OCI-LY1 (cell line): ENCODE data around the gene DPH7.

Experiments used
- EZH2 ChIP-seq: fragments of 200-600 bp; sonication (generic), shearing (Covaris generic); IDR thresholded peaks from 2 replicates; pipeline ENCODE4 v1.8.0; 2017; ENCODE audit warnings: borderline replicate concordance, mixed run types, mild to moderate bottlenecking, antibody characterized with exemption, low read length, moderate library complexity, mixed read lengths
- TF ChIP-seq, protein P1 (sequence below): fragments of 200-600 bp; sonication (generic), shearing (Covaris generic); IDR thresholded peaks from 2 replicates; pipeline ENCODE4 v1.5.1; 2017; ENCODE audit warnings: mild to moderate bottlenecking, antibody characterized with exemption, low read length, moderate library complexity, mixed read lengths

DNA sequence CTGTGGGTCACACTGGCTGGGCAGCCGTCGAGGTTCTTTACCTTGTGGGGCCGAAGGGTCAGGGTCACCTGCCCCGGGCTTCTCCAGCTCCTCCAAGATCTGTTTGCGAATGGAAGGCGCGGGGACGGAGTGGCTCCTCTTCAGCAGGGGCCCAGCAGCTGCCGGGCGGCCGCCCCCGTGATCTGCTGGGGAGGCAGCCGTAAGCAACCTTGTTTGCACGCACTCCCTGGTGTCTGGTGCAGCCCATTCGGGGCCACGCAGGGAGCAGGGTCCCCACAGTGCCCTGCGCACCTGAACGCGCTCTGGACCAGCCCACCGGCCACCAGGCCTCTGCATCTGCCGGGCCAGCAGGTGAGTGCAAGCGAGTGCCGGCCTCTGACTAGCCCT lies 63.4 kb downstream of the DPH7 start:
- TF ChIP-seq, protein P1, sequence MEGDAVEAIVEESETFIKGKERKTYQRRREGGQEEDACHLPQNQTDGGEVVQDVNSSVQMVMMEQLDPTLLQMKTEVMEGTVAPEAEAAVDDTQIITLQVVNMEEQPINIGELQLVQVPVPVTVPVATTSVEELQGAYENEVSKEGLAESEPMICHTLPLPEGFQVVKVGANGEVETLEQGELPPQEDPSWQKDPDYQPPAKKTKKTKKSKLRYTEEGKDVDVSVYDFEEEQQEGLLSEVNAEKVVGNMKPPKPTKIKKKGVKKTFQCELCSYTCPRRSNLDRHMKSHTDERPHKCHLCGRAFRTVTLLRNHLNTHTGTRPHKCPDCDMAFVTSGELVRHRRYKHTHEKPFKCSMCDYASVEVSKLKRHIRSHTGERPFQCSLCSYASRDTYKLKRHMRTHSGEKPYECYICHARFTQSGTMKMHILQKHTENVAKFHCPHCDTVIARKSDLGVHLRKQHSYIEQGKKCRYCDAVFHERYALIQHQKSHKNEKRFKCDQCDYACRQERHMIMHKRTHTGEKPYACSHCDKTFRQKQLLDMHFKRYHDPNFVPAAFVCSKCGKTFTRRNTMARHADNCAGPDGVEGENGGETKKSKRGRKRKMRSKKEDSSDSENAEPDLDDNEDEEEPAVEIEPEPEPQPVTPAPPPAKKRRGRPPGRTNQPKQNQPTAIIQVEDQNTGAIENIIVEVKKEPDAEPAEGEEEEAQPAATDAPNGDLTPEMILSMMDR, result no peak
- no peak for TF ChIP-seq EZH2
